WTC11 (cell line): ENCODE measurements around the gene RAP2A. TPM values are rescaled to one million over a fixed set of nuclear protein-coding genes. Genes with fewer than 3 reads are reported as not detected.

Experiments
- ATAC-seq: fragments of 200-7000 bp; cut with Tn5 transposase; 2 replicates; pipeline ENCODE4 v1.10.0; 2021; ENCODE audit warnings: mild to moderate bottlenecking, moderate library complexity
- CTCF ChIA-PET: fragments of 300-600 bp; sonication (Branson Sonifier 250); formaldehyde crosslinking; loops from one replicate; lab custom pipeline; 2021; ENCODE audit warnings: antibody characterized with exemption; lab: Charles Lee
- POLR2A ChIA-PET: fragments of 350-600 bp; sonication (Branson Sonifier 250); formaldehyde crosslinking; loops from one replicate; lab custom pipeline; 2021; ENCODE audit warnings: antibody characterized with exemption; lab: Charles Lee
- DNase-seq: peaks from one replicate; pipeline ENCODE4 v3.0.0; 2021; ENCODE audit warnings: low spot score
- H3K27ac Mint-ChIP-seq: 2 replicates; pipeline ENCODE4 v1.8.0; 2021; ENCODE audit warnings: mixed read lengths
- H3K27me3 Mint-ChIP-seq: 2 replicates; pipeline ENCODE4 v1.8.0; 2021; ENCODE audit warnings: low read depth, mild to moderate bottlenecking, moderate library complexity, mixed read lengths
- H3K36me3 Mint-ChIP-seq: 2 replicates; pipeline ENCODE4 v1.8.0; 2021; ENCODE audit warnings: mixed read lengths
- H3K4me1 Mint-ChIP-seq: 2 replicates; pipeline ENCODE4 v1.8.0; 2022; ENCODE audit warnings: mixed read lengths
- H3K4me3 Mint-ChIP-seq: 2 replicates; pipeline ENCODE4 v1.8.0; 2021; ENCODE audit warnings: mild to moderate bottlenecking, moderate library complexity, mixed read lengths
- H3K9me3 Mint-ChIP-seq: 2 replicates; pipeline ENCODE4 v1.8.0; 2021; ENCODE audit warnings: mixed read lengths
- CREB1 ChIP-seq: sonication (generic); formaldehyde crosslinking; IDR thresholded peaks from 2 replicates; pipeline ENCODE4 v1.8.0; 2023; ENCODE audit warnings: mild to moderate bottlenecking, missing genetic modification reagents
- FOXJ3 ChIP-seq: sonication (generic); formaldehyde crosslinking; IDR thresholded peaks from 2 replicates; pipeline ENCODE4 v1.9.0; 2021; ENCODE audit warnings: missing genetic modification reagents, mild to moderate bottlenecking, borderline replicate concordance
- FOXP1 ChIP-seq: sonication (generic); formaldehyde crosslinking; IDR thresholded peaks from 2 replicates; pipeline ENCODE4 v1.8.0; 2022; ENCODE audit warnings: missing genetic modification reagents, mild to moderate bottlenecking, moderate library complexity, borderline replicate concordance
- GRHL2 ChIP-seq: fragments of 250-450 bp; sonication (Bioruptor Pico); IDR thresholded peaks from 2 replicates; pipeline ENCODE4 v1.8.0; 2022; ENCODE audit warnings: mild to moderate bottlenecking, moderate library complexity; ENCODE audit not compliant: insufficient replicate concordance, severe bottlenecking
- GTF2I ChIP-seq: fragments of 250-450 bp; sonication (Bioruptor Pico); conservative IDR thresholded peaks from 2 replicates; pipeline ENCODE4 v1.4.0; 2021; ENCODE audit warnings: mild to moderate bottlenecking
- HMGA2 ChIP-seq: fragments of 250-450 bp; sonication (Bioruptor Pico); IDR thresholded peaks from 2 replicates; pipeline ENCODE4 v1.4.0; 2021; ENCODE audit warnings: mild to moderate bottlenecking, moderate library complexity
- JAZF1 ChIP-seq: fragments of 250-450 bp; sonication (Bioruptor Pico); IDR thresholded peaks from 2 replicates; pipeline ENCODE4 v1.9.0; 2021; ENCODE audit warnings: moderate library complexity, mild to moderate bottlenecking, inconsistent platforms
- KAT7 ChIP-seq: sonication (generic); formaldehyde crosslinking; IDR thresholded peaks from 2 replicates; pipeline ENCODE4 v1.8.1; 2023; ENCODE audit warnings: missing genetic modification reagents, mild to moderate bottlenecking, borderline replicate concordance
- NR3C1 ChIP-seq: sonication (generic); formaldehyde crosslinking; conservative IDR thresholded peaks from 2 replicates; pipeline ENCODE4 v1.8.1; 2023; ENCODE audit warnings: low read depth, mild to moderate bottlenecking, missing genetic modification reagents
- TEAD1 ChIP-seq: sonication (generic); formaldehyde crosslinking; IDR thresholded peaks from 2 replicates; pipeline ENCODE4 v1.8.0; 2022; ENCODE audit warnings: mild to moderate bottlenecking, missing genetic modification reagents
- ZNF317 ChIP-seq: sonication (generic); formaldehyde crosslinking; IDR thresholded peaks from 2 replicates; pipeline ENCODE4 v1.8.1; 2023; ENCODE audit warnings: low read depth, mild to moderate bottlenecking, moderate library complexity, missing genetic modification reagents, borderline replicate concordance
- ZNF416 ChIP-seq: fragments of 250-450 bp; sonication (Bioruptor Pico); IDR thresholded peaks from 2 replicates; pipeline ENCODE4 v1.9.0; 2021; ENCODE audit warnings: mild to moderate bottlenecking, inconsistent platforms
- total RNA-seq: library from RNA; stranded (reverse); gene quantifications from 3 replicates; pipeline ENCODE4 v1.2.3, GENCODE V29; 2021
- TF ChIP-seq, protein P1 (sequence below): fragments of 250-450 bp; sonication (Bioruptor Pico); IDR thresholded peaks from 2 replicates; pipeline ENCODE4 v2.1.2; 2022; ENCODE audit warnings: mild to moderate bottlenecking, moderate library complexity
- TF ChIP-seq, protein P2 (sequence below): sonication (generic); formaldehyde crosslinking; IDR thresholded peaks from 2 replicates; pipeline ENCODE4 v1.8.0; 2022; ENCODE audit warnings: mild to moderate bottlenecking, missing genetic modification reagents
- TF ChIP-seq, protein P3 (sequence below): fragments of 250-450 bp; sonication (Bioruptor Pico); IDR thresholded peaks from 2 replicates; pipeline ENCODE4 v1.9.0; 2021; ENCODE audit warnings: mild to moderate bottlenecking
- TF ChIP-seq, protein P4 (sequence below): fragments of 250-450 bp; sonication (Bioruptor Pico); IDR thresholded peaks from 2 replicates; pipeline ENCODE4 v1.8.0; 2021; ENCODE audit warnings: mild to moderate bottlenecking
- TF ChIP-seq, protein P5 (sequence below): fragments of 250-450 bp; sonication (Bioruptor Pico); IDR thresholded peaks from 2 replicates; pipeline ENCODE4 v1.9.0; 2021; ENCODE audit warnings: moderate library complexity, mild to moderate bottlenecking, inconsistent platforms, borderline replicate concordance
- TF ChIP-seq, protein P6 (sequence below): sonication (generic); formaldehyde crosslinking; IDR thresholded peaks from 2 replicates; pipeline ENCODE4 v1.8.1; 2022; ENCODE audit warnings: missing genetic modification reagents, borderline replicate concordance
- TF ChIP-seq, protein P7 (sequence below): sonication (generic); formaldehyde crosslinking; IDR thresholded peaks from 2 replicates; pipeline ENCODE4 v1.8.1; 2023; ENCODE audit warnings: mild to moderate bottlenecking, missing genetic modification reagents
- TF ChIP-seq, protein P8 (sequence below): sonication (generic); formaldehyde crosslinking; IDR thresholded peaks from 2 replicates; pipeline ENCODE4 v1.8.1; 2022; ENCODE audit warnings: mild to moderate bottlenecking, missing genetic modification reagents, moderate library complexity, borderline replicate concordance

The RAP2A gene
- total RNA-seq, 1 experiment from 2014 or later, result 39.0 TPM

DNA sequence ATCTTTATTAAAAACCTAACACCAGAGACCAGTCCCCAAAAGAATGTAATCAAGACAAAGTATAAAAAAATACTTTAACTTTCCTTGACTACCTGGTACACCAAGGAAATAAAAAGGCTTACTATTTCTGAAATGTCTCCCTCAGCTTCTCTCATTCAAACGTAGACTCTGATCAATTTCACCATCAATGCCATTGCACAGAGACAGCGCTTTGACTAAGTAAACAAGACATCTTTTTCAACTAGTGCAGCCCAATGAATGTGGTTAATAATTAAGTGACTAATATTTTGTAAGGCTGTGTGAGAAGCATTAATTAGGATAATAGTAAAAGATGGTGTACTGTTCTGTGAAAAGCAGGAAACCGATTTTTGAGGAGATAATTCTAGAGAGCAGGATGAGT lies 7.3 kb upstream of the RAP2A start:
- ChIA-PET CTCF (no interaction called here), POLR2A (no interaction called here)
- Mint-ChIP-seq H3K27ac (no peak overlapping the region), H3K36me3 (no peaks in the 10 kb centered on the region), H3K4me1 (peaks cover 19% of the 10 kb centered on the region), H3K4me3 (no peak overlapping the region), H3K27me3 (no peaks in the 10 kb centered on the region), H3K9me3 (peaks cover 3% of the 10 kb centered on the region; the same call in 1 of the 2 replicates)
- TF ChIP-seq JAZF1 (CRISPR knock-in tag), result no peak
- TF ChIP-seq, protein P1, sequence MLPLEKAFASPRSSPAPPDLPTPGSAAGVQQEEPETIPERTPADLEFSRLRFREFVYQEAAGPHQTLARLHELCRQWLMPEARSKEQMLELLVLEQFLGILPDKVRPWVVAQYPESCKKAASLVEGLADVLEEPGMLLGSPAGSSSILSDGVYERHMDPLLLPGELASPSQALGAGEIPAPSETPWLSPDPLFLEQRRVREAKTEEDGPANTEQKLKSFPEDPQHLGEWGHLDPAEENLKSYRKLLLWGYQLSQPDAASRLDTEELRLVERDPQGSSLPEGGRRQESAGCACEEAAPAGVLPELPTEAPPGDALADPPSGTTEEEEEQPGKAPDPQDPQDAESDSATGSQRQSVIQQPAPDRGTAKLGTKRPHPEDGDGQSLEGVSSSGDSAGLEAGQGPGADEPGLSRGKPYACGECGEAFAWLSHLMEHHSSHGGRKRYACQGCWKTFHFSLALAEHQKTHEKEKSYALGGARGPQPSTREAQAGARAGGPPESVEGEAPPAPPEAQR, result no peak
- TF ChIP-seq FOXJ3 (CRISPR knock-in tag), result no peak
- TF ChIP-seq, protein P2, sequence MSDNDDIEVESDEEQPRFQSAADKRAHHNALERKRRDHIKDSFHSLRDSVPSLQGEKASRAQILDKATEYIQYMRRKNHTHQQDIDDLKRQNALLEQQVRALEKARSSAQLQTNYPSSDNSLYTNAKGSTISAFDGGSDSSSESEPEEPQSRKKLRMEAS, result no peak
- no peak for TF ChIP-seq TEAD1 (CRISPR knock-in tag)
- TF ChIP-seq, protein P3, sequence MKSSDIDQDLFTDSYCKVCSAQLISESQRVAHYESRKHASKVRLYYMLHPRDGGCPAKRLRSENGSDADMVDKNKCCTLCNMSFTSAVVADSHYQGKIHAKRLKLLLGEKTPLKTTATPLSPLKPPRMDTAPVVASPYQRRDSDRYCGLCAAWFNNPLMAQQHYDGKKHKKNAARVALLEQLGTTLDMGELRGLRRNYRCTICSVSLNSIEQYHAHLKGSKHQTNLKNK (CRISPR knock-in tag), result no peak
- TF ChIP-seq, protein P4, sequence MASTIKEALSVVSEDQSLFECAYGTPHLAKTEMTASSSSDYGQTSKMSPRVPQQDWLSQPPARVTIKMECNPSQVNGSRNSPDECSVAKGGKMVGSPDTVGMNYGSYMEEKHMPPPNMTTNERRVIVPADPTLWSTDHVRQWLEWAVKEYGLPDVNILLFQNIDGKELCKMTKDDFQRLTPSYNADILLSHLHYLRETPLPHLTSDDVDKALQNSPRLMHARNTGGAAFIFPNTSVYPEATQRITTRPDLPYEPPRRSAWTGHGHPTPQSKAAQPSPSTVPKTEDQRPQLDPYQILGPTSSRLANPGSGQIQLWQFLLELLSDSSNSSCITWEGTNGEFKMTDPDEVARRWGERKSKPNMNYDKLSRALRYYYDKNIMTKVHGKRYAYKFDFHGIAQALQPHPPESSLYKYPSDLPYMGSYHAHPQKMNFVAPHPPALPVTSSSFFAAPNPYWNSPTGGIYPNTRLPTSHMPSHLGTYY, result no peak
- TF ChIP-seq, protein P5, sequence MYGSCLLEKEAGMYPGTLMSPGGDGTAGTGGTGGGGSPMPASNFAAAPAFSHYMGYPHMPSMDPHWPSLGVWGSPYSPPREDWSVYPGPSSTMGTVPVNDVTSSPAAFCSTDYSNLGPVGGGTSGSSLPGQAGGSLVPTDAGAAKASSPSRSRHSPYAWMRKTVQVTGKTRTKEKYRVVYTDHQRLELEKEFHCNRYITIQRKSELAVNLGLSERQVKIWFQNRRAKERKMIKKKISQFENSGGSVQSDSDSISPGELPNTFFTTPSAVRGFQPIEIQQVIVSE (CRISPR knock-in tag), result no peak
- TF ChIP-seq NR3C1 (CRISPR knock-in tag), result no peak
- TF ChIP-seq GTF2I, result no peak
- TF ChIP-seq, protein P6, sequence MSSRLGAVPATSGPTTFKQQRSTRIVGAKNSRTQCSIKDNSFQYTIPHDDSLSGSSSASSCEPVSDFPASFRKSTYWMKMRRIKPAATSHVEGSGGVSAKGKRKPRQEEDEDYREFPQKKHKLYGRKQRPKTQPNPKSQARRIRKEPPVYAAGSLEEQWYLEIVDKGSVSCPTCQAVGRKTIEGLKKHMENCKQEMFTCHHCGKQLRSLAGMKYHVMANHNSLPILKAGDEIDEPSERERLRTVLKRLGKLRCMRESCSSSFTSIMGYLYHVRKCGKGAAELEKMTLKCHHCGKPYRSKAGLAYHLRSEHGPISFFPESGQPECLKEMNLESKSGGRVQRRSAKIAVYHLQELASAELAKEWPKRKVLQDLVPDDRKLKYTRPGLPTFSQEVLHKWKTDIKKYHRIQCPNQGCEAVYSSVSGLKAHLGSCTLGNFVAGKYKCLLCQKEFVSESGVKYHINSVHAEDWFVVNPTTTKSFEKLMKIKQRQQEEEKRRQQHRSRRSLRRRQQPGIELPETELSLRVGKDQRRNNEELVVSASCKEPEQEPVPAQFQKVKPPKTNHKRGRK (CRISPR knock-in tag), result no peak
- TF ChIP-seq CREB1, result no peak
- no peak for TF ChIP-seq ZNF317
- TF ChIP-seq FOXP1, result no peak
- no peak for TF ChIP-seq HMGA2 (CRISPR knock-in tag)
- TF ChIP-seq KAT7 (CRISPR knock-in tag), result no peak
- TF ChIP-seq, protein P7, sequence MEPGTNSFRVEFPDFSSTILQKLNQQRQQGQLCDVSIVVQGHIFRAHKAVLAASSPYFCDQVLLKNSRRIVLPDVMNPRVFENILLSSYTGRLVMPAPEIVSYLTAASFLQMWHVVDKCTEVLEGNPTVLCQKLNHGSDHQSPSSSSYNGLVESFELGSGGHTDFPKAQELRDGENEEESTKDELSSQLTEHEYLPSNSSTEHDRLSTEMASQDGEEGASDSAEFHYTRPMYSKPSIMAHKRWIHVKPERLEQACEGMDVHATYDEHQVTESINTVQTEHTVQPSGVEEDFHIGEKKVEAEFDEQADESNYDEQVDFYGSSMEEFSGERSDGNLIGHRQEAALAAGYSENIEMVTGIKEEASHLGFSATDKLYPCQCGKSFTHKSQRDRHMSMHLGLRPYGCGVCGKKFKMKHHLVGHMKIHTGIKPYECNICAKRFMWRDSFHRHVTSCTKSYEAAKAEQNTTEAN (CRISPR knock-in tag), result no peak
- TF ChIP-seq ZNF416 (CRISPR knock-in tag), result no peak
- TF ChIP-seq, protein P8, sequence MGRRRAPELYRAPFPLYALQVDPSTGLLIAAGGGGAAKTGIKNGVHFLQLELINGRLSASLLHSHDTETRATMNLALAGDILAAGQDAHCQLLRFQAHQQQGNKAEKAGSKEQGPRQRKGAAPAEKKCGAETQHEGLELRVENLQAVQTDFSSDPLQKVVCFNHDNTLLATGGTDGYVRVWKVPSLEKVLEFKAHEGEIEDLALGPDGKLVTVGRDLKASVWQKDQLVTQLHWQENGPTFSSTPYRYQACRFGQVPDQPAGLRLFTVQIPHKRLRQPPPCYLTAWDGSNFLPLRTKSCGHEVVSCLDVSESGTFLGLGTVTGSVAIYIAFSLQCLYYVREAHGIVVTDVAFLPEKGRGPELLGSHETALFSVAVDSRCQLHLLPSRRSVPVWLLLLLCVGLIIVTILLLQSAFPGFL (CRISPR knock-in tag), result no peak
- TF ChIP-seq GRHL2 (CRISPR knock-in tag), result no peak
- ATAC-seq (no peak), DNase-seq (no peak)
